DOHH2 (cell line): Measurements from ENCODE around the gene RMND5A.

Experiments
- H3F3A ChIP-seq: fragments of 200-600 bp; sonication (generic), shearing (Covaris generic); 2 replicates; pipeline ENCODE4 v1.6.0; 2016; ENCODE audit warnings: antibody characterized with exemption, mild to moderate bottlenecking; ENCODE audit not compliant: control insufficient read depth, insufficient read depth
- H3K27ac ChIP-seq: fragments of 200-600 bp; sonication (generic); 2 replicates; pipeline ENCODE4 v1.5.1; 2014; ENCODE audit warnings: low read depth, mild to moderate bottlenecking, low read length, moderate library complexity
- H3K27me3 ChIP-seq: fragments of 200-600 bp; sonication (generic); 2 replicates; pipeline ENCODE4 v1.6.1; 2014; ENCODE audit warnings: mild to moderate bottlenecking, low read length, mixed read lengths; ENCODE audit not compliant: control insufficient read depth
- H3K36me3 ChIP-seq: fragments of 200-600 bp; sonication (generic); 2 replicates; pipeline ENCODE4 v1.6.1; 2014; ENCODE audit warnings: mild to moderate bottlenecking, low read length, moderate library complexity, mixed read lengths; ENCODE audit not compliant: control insufficient read depth
- H3K4me1 ChIP-seq: fragments of 200-600 bp; sonication (generic); 2 replicates; pipeline ENCODE4 v1.6.1; 2014; ENCODE audit warnings: mild to moderate bottlenecking, low read length, mixed read lengths; ENCODE audit not compliant: control insufficient read depth
- H3K4me2 ChIP-seq: fragments of 200-600 bp; sonication (generic); 2 replicates; pipeline ENCODE4 v1.6.0; 2014; ENCODE audit warnings: mild to moderate bottlenecking, low read length, moderate library complexity
- H3K4me3 ChIP-seq: fragments of 200-600 bp; sonication (generic); 2 replicates; pipeline ENCODE4 v1.5.1; 2014; ENCODE audit warnings: mild to moderate bottlenecking, low read length, mixed read lengths
- H3K79me2 ChIP-seq: fragments of 200-600 bp; sonication (generic); 2 replicates; pipeline ENCODE4 v1.6.1; 2014; ENCODE audit warnings: mild to moderate bottlenecking, low read length, mixed read lengths; ENCODE audit not compliant: control insufficient read depth
- H3K9me2 ChIP-seq: fragments of 200-600 bp; sonication (generic); replicated peaks from 2 replicates; pipeline ENCODE4 v1.6.1; 2014; ENCODE audit warnings: mild to moderate bottlenecking, low read length, mixed read lengths; ENCODE audit not compliant: control insufficient read depth
- H3K9me3 ChIP-seq: fragments of 200-600 bp; sonication (generic); 2 replicates; pipeline ENCODE4 v1.6.1; 2014; ENCODE audit warnings: antibody characterized with exemption, low read length, mixed read lengths; ENCODE audit not compliant: control insufficient read depth, insufficient read depth
- H4K20me1 ChIP-seq: fragments of 200-600 bp; sonication (generic); 2 replicates; pipeline ENCODE4 v1.6.0; 2014; ENCODE audit warnings: low read depth, mild to moderate bottlenecking, antibody characterized with exemption, low read length, moderate library complexity; ENCODE audit not compliant: control insufficient read depth, insufficient read depth
- EZH2phosphoT487 ChIP-seq: fragments of 200-600 bp; sonication (generic); IDR thresholded peaks from 2 replicates; pipeline ENCODE4 v1.6.1; 2017; ENCODE audit warnings: borderline replicate concordance, mild to moderate bottlenecking, antibody characterized with exemption, low read length, moderate library complexity, mixed read lengths
- TF ChIP-seq, protein P1 (sequence below): fragments of 200-600 bp; sonication (generic); IDR thresholded peaks from one replicate; pipeline ENCODE4 v1.5.1; 2014; ENCODE audit warnings: antibody characterized with exemption, mild to moderate bottlenecking, low read depth, low read length; ENCODE audit not compliant: poor library complexity, severe bottlenecking

Gene RMND5A

GRCh38 chr2:86675511-86676015 is 44.5 kb upstream of the RMND5A start:
- no peak overlapping the region for H3K4me2 ChIP-seq
- H4K20me1 ChIP-seq: no peaks in the 10 kb centered on the region
- H3K27me3 ChIP-seq: no peaks in the 10 kb centered on the region
- no peaks in the 10 kb centered on the region for H3K36me3 ChIP-seq
- no peak for TF ChIP-seq EZH2phosphoT487
- TF ChIP-seq, protein P1, sequence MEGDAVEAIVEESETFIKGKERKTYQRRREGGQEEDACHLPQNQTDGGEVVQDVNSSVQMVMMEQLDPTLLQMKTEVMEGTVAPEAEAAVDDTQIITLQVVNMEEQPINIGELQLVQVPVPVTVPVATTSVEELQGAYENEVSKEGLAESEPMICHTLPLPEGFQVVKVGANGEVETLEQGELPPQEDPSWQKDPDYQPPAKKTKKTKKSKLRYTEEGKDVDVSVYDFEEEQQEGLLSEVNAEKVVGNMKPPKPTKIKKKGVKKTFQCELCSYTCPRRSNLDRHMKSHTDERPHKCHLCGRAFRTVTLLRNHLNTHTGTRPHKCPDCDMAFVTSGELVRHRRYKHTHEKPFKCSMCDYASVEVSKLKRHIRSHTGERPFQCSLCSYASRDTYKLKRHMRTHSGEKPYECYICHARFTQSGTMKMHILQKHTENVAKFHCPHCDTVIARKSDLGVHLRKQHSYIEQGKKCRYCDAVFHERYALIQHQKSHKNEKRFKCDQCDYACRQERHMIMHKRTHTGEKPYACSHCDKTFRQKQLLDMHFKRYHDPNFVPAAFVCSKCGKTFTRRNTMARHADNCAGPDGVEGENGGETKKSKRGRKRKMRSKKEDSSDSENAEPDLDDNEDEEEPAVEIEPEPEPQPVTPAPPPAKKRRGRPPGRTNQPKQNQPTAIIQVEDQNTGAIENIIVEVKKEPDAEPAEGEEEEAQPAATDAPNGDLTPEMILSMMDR: peak; percentile 60
- no peaks in the 10 kb centered on the region for H3K9me3 ChIP-seq
- H3F3A ChIP-seq: no peaks in the 10 kb centered on the region
- no peak overlapping the region for H3K27ac ChIP-seq
- no peak overlapping the region for H3K4me3 ChIP-seq
- no peaks in the 10 kb centered on the region for H3K79me2 ChIP-seq
- no peaks in the 10 kb centered on the region for H3K9me2 ChIP-seq
- no peaks in the 10 kb centered on the region for H3K4me1 ChIP-seq

DNA sequence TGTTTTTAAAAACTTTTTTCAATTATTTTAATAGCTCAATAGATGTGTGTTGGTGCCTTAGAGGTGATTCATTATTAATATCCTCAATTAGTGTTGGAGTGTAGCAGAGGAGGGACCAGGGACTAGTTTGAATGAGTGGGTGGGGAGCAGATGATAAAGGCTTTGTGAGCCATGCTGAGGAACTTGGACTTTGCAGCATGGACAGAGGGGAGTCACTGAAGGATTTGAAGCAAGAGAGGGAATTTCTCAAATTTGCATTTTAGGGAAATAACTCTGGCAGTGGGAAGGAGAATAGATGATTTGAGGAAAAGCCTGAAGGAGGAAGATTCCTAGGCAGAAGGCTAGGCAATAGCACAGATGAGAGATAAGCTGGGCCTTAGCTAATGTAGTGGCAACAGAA is 42.3 kb upstream of the RMND5A start:
- H3K27me3 ChIP-seq: no peaks in the 10 kb centered on the region

GRCh38 chr2:86679036-86679435 is 41.1 kb upstream of the RMND5A start:
- no peaks in the 10 kb centered on the region for H3K9me2 ChIP-seq

More for the DNA sequence above, 42.3 kb upstream of the RMND5A start:
- H3F3A ChIP-seq: no peaks in the 10 kb centered on the region
- H3K9me2 ChIP-seq: no peaks in the 10 kb centered on the region
- H3K27ac ChIP-seq: no peak overlapping the region
- no peaks in the 10 kb centered on the region for H3K36me3 ChIP-seq
- no peaks in the 10 kb centered on the region for H4K20me1 ChIP-seq
- no peak overlapping the region for H3K4me3 ChIP-seq
- H3K79me2 ChIP-seq: no peaks in the 10 kb centered on the region
- no peaks in the 10 kb centered on the region for H3K9me3 ChIP-seq
- no peaks in the 10 kb centered on the region for H3K4me1 ChIP-seq
- TF ChIP-seq, protein P1: no peak
- no peak for TF ChIP-seq EZH2phosphoT487
- H3K4me2 ChIP-seq: no peak overlapping the region

More at GRCh38 chr2:86679036-86679435, 41.1 kb upstream of the RMND5A start:
- Histone ChIP-seq H3K4me1 (no peaks in the 10 kb centered on the region), H3K36me3 (no peaks in the 10 kb centered on the region), H4K20me1 (no peaks in the 10 kb centered on the region), H3K4me3 (no peak overlapping the region), H3F3A (no peaks in the 10 kb centered on the region), H3K27ac (no peak overlapping the region), H3K79me2 (no peaks in the 10 kb centered on the region), H3K4me2 (no peak overlapping the region), H3K27me3 (no peaks in the 10 kb centered on the region), H3K9me3 (no peaks in the 10 kb centered on the region)
- TF ChIP-seq, protein P1: no peak
- no peak for TF ChIP-seq EZH2phosphoT487
